GM18858 (cell line): ENCODE measurements around the gene ATP8A1.
A peak's percentile ranks its signal among the peaks of the same experiment; 100 is the strongest.
"Not testable (repeated sequence)": the region's sequence is repeated elsewhere in the genome, so short reads cannot be mapped to it uniquely, and the experiment has no call there.

Experiments
- ATAC-seq: cut with Tn5 transposase; IDR thresholded peaks from one replicate; pipeline ENCODE4 v1.9.1; 2021; ENCODE audit not compliant: unreplicated experiment

ATP8A1 gene

DNA sequence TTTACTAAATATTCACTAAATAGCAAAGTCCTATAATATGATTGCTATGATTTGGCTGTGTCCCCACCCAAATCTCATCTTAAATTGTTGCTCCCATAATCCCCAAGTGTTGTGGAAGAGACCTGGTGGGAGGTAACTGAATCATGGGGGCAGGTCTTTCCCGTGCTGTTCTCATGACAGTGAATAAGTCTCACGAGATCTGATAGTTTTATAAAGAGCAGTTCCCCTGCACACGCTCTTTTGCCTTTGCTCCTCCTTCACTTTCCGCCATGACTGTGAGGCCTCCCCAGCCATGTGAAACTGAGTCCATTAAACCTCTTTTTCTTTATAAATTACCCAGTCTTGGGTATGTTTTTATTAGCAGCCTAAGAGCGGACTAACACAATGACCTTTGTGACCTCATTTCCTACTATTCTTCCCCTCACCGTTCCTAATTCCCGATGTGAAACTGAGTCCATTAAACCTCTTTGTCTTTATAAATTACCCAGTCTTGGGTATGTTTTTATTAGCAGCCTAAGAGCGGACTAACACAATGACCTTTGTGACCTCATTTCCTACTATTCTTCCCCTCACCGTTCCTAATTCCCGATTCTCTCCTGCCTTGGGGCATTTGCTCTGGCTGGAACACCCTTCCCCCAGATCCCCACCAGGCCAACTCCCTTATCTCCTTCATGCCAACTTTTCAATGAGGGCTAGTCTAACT, 4.2 kb downstream of the ATP8A1 start:
- ATAC-seq = not testable (repeated sequence)

DNA sequence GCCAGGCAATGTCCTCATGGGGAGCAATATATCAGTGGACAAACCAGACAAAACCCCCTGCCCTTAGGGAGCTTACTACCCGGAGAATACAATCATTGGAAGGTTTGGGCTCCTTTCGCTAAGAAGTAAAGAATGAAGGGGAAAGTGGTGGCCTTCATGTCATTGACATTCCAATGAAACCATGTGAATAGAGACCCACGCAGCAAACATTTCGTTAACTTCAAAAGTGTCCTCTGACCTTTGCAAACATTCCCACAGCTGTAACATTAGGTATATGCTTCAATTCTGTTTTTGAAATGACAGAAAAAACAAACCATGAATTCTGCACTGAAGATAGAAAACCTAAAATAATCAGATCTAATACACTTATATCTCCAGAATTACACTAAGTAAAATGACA, 7.0 kb downstream of the ATP8A1 start:
- no peak for ATAC-seq

DNA sequence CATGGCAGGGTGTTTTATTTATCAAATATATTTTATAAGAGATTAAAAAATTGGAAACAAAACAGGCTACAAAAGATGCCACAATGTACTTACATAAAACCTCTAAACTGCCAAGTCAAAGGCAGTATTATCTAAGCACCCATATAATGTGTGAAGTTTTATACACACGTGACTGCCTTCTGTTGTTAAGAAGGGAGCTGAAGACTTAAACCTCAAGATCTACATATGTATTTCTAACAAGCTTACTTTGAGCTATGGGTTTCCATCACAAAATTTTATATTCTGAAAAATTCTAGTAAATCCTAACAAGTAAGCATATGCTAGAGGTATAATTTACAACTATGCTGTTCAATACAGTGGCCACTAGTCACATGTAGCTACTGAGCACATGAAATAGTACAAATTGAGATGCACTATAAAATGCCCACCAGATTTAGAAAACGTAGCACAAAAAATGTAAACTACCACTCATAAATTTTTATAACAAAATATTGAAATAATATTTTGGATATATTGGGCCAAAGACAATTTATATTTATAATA, 9.8 kb downstream of the ATP8A1 start:
- no peak for ATAC-seq

DNA sequence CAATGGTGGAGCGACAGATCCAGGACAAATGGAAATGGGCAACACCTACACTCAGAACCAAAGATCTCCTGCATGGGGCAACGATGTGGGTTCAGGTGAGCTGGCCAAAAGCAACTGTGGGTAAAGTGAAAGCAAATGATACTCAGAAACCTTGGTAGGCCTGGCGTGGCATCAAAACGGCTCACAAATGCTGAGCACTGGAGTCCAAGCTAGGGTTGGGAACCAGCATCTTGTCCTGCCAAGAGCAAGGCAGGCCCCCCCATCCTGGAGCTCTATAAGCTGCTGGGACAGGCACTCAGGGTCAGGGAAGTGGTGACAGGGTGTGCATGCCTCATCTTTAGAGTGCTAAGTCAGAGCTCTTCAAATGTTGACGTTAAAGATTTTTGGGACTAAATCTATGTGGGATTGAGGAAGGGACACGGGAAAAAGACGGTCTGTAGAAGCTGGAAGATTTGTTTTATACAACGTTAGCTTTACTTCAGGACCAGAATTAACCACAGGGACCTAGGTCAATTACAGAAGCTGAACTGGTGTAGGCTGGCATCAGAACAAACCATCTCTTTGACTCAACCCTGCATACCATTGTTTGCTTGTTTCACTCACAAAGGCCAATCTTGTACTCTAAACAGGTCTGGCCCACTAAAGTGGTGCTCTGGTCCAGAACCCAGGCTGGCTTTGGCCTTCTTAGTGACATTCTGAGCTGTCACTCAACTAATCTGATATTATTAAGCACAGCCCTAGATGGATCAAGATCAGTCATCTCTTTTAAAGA, 10.7 kb downstream of the ATP8A1 start:
- no peak for ATAC-seq

DNA sequence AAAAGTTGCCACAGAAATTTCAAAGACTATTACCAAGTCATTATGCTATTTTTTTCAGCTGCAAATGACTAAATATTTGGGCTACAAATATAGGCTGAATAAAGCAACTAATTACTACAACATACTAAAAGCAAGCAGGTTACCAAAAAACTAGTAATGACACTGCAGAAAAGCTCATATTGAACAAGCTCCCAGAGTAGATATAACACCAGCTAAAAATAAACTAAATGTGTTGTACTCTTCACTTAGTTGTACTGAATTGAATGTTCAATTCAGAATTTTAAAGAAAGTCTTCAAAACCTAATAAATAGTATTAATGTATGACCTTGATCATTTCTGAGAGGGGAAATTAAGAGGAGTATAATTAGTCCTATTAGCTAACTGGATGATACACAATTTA, 12.0 kb downstream of the ATP8A1 start:
- no peak for ATAC-seq

DNA sequence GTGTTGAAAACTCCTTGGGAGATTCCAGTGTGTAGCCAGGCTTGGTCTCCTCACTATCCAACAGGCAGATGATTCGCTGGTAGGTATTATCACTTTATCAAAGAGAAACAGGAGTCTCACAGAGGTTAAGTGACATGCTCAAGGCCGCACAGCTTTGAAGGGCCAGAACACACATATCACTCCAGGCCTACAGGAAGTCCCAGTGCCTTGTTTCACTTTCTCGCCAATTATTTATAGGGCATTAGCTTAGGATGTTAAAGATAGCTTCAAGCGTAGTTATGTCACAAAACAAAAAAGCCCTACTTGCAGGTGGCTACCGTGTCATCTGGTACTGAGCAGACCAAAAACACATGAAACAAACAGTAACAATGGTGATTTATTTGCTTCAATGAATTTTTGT, 13.2 kb downstream of the ATP8A1 start:
- peak; percentile 65 for ATAC-seq

DNA sequence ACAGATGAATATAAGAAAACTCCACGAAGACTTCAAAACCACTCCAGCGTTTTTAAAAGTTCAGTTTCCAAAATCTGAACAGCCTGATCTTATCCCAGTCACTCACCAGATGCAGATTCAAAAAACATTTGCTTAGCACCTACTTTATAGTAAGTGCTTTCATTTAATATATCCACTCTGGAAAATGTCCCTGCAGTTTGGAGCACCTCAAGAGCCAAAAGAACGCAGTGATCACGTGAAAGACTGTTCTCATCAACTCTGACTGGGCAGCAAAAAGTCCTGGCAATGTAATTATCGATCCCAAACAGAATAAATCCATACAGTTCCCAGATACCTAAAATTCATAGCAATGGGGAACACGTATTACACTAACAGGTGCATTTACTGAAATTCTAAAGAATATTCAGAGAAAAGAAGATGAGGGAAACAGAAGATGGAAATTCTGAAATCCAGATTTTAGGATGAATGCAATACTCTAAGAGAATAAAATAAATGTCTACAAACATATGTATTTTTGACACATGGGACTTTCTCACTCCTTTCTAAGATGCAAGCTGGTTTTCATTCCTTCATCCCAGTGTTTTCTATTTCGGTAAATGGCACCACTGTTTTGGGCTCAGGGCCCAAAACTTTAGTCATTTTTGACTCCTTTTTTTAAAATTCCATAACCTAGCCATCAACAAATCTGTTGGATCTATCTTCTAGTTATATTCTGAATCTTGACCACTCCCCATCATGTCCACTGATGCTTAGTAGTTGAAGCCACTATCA, 13.9 kb downstream of the ATP8A1 start:
- ATAC-seq = no peak

DNA sequence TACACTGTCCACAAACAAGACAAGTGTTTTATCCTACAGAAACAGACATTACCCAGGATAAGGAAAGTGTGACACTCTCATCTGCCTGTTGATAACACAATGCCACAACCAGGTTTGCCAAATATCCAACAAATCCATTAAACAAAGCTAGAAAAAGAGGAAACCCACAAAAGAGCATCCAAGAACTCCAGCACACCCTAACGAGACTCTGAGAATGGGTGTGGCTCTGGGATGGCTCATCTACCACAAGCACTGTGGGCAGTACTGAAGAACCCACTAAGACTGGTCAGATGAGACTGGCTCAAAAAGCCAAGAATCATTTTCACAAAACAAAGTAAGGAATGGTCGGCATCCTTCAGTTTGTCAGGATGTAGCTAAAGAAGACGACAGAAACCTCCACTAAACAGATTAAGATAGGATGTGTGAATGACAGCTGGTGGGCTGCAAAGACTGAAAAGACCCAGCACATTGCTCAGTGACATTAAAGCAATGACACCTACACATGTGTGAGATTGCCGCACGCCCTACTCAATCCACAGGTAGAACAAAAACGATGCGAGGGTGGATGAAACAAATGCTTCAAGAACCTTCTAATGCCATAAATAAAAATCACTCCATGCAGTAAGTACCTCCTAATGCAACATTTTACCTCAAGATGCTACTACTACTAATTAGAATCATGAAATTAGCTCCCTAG, 14.7 kb downstream of the ATP8A1 start:
- ATAC-seq = no peak

DNA sequence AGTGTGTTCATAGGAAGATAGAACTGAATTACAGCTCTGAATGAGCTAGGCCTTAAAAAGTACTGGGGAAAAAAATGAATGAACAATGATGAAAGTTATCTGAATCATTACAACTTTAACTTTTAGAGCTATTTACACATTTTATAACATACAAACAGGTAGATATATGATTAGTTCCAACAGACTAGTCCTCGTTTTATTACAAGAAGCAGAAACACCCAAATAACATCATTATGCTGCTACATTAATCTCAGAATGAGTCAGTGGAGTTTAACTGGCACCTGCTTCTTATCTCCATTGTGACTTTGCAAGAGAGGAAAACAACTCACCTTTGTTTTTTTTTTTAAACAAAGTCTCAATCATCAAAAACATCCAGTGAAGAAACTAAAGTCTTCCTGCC, 15.2 kb downstream of the ATP8A1 start:
- no peak for ATAC-seq

DNA sequence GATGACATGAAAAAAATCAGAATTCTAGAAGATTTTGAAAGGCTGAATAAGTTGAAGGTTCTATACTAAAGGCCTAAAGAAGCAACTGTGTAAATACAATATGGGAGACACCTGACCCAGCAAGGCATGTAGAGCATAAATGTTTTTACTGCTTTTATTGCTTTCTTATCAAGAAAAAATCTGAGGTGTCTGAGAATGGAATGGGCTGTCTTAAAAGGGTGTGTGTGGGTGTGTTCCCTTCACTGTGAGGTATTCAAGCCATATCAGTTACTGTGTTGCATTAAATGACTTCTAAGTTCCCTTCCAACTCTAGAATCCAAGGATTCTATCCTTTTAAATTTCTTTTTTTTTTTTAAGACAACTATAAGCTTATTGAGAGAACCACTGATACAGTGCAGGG, 15.7 kb downstream of the ATP8A1 start:
- no peak for ATAC-seq

DNA sequence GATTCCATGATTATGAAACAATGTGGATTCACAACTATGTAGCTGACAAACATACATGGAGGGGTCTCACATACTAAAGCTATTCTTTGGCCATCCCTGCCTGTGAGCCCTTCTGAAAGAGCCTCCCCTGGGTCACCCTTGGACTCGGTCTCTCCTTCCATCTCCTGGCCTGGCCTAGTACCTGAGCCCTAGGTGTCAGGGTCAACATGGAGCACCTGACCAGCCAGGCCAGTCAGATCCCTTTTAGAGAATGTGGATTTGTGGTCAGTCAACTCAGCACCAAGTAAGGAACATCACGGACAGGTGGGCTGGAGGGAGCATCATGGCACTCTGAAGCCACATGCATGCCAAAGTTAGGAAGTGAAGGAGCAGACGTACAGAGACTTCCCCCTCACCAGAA, 16.3 kb downstream of the ATP8A1 start:
- no peak for ATAC-seq

DNA sequence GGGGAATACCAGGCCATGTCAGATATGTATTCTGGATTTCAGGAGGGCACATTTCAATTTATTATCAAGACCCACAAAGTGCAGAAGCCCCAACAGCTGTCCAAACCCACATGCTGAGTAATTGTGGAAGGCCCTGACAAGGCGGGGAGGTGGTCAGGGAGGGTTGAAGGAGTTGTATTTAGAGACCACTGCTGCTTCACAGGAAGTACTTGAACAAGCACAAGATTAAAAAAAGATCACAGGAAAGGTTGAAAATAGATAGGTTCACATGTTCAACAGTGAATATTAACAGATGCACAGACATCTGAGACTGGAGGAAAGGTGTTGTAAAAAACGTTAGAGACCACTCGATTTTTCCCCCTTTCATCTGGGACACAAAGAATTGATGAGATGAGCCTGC, 17.9 kb downstream of the ATP8A1 start:
- ATAC-seq = peak; percentile 63

DNA sequence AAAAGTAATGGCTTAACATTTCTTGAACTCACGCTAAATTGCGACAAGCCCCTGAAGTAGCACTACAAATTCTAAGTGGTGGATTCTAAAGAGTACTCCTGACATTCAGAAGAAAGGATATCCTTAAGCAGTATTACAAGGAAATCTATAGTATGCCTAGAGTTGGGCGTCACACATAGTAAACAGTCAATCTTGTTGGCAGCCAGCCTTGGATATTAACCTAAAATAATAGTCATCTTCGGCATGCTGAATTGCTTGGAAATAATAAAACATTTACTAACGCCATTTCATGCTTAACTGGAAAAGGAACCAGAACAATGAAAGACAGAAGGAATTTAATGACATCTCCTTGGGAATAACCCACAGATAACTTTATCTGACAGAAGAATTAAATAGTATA, 18.6 kb downstream of the ATP8A1 start:
- no peak for ATAC-seq

DNA sequence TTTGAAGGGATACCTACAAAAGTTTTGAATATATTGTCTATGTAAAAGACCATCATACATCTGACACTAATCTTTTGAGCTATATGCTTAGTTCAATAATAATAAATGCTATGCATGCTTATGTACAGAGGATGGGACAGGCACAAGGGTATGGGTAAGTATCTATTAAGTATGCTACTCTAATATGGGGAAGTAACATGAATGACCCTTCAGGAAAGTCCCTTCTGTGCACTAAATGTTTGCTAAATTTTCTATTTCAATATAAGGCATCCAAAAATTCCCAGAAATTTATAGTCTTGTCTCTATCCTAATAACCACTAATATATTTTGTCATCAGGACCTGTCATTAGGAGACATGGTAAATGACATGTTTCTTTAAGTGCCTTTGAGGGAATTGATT, 19.0 kb downstream of the ATP8A1 start:
- ATAC-seq = peak; percentile 14

DNA sequence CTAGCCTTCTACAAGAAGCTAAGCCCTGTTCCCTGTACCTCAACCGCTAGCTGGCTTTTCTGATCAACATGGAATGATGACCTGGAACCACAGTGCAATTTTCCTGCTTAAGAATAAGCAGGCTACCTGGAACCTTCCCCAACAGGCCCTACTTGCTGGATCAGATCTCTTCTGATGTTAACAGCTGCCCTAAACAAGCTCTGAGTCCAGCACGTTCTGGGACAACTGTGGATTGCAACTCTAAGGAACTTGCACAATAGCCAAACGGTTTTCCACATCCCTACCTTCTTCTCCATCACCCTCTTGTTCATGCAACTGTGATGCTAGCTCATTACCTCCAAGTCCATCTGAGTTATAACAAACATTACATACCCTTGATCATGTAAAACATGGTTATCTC, 19.8 kb downstream of the ATP8A1 start:
- ATAC-seq = no peak

DNA sequence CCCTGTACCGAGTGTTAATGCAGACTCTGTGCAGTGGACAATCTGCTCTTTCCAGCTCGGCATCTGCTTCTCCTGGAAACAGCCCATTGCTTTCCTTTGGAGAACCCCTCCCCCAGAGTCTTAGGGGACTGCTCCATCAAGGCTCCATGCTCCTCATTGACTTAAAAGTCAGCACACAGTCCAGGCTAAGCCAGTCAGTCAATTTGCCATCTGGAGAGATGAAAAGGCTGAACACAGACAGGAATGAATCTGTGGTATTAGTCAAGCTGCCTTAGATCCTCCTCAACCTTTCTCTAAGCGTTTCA, 20.3 kb downstream of the ATP8A1 start:
- ATAC-seq = no peak

DNA sequence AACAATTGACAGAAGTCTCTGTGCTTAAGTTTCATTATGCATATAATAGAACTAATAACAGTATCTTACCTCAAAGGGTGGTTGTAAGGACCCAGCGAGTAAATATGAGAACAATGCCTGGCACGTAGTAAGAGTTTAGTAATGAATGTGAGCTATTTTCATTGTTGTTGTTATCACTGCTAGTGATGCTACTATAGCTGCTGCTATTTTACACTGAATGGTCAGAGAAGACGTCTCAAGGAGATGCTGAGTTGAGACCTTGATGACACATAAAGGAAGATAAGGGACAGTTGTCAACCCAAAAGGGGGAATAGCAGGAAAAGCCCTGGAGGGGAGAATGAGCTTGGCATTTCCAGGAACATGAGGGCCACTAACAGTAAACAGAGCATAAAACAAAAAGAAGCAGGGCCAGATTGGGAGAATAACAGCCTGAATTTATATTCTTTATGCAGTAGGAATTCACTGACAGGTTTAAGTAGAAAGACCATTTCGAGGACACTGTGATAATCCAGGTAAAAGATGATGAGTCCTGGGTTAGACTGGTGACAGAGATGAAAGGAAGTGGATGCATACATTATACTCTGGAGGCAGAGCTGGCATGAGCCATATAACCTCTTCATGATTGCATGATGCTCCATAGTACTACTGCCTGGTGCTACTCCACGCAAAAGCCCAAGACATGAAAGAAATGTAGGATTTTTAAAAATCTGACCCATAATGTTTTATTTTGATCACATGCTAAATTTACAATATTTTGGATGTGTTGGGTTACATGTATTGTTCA, 23.1 kb downstream of the ATP8A1 start:
- peak; percentile 80 for ATAC-seq

DNA sequence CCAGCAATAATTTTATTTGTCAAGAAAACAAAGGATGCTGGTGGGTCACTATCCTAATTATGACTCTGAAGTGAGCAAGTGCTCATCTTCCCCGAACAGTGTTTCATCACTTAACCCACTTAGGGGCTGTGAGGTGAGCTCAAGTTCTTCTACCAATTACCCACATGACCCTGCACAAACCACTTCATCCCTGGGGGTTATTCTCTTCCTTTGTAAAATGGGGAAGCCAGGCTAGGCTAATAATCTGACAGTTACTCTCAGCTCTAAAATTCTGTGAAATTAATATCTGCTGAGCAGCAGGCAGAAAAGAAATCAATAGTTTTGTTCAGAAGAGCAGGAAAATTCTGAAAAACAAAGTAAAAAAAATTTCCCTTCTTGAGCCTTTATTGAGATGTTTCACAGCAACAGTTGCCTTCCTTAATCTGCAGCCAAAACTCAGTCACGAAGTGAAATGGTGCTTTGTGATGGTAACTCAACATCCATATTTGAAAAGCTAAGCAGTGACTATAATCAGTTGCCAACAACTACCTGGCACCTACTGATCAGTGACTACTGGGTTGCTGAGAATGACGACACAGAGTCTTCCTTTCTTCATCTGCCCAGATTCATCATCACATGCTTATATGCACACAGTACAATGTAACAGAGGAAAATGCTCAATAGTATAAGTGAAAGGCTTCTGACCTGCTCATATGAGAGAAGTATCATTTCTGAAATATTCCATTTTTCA, 24.1 kb downstream of the ATP8A1 start:
- ATAC-seq = no peak

DNA sequence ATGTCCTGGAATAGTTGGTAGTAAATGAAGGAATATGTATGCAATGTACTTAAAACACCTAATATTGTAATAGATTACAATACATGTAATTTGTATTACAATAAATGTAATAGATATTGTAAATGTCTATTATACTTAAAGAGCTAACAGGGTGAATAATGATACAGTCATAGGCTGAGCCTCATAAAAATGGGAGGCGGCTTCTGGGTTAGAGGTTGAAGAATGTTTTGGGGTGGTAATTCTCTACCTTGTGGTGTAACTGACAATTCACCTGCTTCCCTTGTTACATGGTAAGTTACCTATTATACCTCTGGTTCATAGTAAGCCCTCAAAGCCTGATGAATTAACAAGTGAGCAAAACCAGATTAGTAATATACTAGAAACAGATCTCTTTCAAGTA, 26.0 kb downstream of the ATP8A1 start:
- ATAC-seq = no peak

DNA sequence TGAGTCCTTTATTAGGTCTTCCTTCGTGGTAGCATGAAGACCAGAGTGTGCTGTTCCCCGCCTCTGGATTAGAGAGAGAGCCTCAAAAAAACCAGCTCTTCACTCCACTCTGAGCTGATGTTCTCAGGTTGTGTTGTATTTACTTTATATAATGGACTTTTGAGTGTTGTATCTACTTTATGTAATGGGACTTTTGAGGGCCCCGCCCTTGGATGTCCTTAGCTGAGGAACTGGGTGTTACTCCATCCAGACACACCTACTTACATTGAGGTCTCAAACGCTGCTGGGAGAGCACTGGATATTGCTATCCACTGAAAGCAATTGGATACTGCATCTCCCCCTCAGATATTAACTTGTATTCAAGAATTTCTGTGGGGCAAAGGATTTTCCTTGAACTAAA, 28.2 kb downstream of the ATP8A1 start:
- ATAC-seq = no peak
